ENCODE results near the gene P2RY14. TPM values are rescaled to one million over a fixed set of nuclear protein-coding genes. Genes with fewer than 3 reads are reported as not detected.
"Not testable (repeated sequence)": the region's sequence is repeated elsewhere in the genome, so short reads cannot be mapped to it uniquely, and the experiment has no call there.

The P2RY14 gene
- total RNA-seq, 1 experiment from 2014 or later = not detected

DNA sequence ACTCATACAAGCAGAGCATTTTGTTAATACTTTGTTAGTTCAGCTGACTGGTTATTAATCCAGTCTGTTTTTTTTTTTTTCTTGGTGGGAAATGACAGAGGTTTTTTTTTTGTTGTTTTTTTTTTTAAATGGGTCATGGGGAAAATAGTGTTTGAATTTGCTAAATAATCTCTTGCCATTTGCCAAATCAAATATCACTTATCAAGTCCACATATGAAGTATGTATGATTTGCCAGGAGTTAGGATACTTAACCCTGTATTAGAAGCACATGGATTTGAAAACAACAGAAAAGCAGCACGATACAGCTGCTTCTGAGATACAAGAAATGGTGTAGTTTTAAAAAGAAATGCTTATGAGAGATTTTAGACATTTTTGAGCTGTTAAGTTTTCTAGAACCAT is 21.6 kb downstream of the P2RY14 start:
- Mint-ChIP-seq H3K9me3 (ENCODE audit: unreplicated experiment) (no peaks in the 10 kb centered on the region), H3K4me3 (ENCODE audit: unreplicated experiment) (no peak overlapping the region), H3K36me3 (ENCODE audit: insufficient read depth, unreplicated experiment) (no peaks in the 10 kb centered on the region), H3K4me1 (ENCODE audit: low read depth, unreplicated experiment) (no peaks in the 10 kb centered on the region), H3K27me3 (ENCODE audit: insufficient read depth, unreplicated experiment) (no peaks in the 10 kb centered on the region), H3K27ac (ENCODE audit: unreplicated experiment) (no peak overlapping the region)
- intact Hi-C loops (cut with micrococcal nuclease; ENCODE audit: unreplicated experiment) = no loop called here
- H3K4me3 ChIP-seq (ENCODE audit: low read depth, low read length) = no peak overlapping the region
- no TSS peak for BruUV-seq (replicated peaks)
- ChIA-PET POLR2A (no interaction called here), CTCF (no interaction called here)
- no peaks in the 10 kb centered on the region for H3K4me1 ChIP-seq
- H3K36me3 ChIP-seq (ENCODE audit: control insufficient read depth, insufficient read depth, low read length) = no peaks in the 10 kb centered on the region
- no peaks in the 10 kb centered on the region for H3K27me3 ChIP-seq (replicated peaks; ENCODE audit: control insufficient read depth, insufficient read depth, low read length)
- no peaks in the 10 kb centered on the region for H3K9me3 ChIP-seq
- no peak for TF ChIP-seq CTCF (IDR thresholded peaks at IDR 0.05; ENCODE audit: insufficient read depth in 1 of 2, low read depth in 1 of 2, low read length in 1 of 2, severe bottlenecking in 1 of 2, unreplicated experiment in 1 of 2)
- no peak for DNase-seq

DNA sequence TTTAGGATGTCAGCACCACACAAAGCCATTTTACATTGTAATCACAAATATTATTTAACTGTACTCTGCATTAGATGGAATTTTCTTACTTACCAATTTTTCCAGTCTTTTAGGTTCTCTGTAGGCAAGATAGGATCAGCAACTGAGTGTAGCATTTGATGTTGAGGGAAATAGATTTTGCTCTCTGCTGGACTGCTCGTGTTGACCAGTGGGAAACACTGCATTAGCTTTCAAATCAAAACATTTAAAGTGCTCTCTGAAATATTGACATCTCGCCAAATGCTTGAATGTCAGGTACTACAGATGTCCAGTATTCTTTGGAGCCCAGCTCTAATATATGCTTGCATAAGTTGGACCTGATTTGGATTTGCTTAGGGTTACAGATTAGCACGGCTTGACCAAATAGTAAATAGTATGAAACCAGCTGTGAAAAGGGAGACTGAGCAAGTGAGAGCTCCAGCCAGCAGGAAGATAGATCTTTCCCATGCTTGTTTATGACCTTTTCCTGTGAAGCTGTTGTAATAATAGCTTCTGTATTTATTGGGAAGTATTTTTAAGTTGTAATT is 29.5 kb downstream of the P2RY14 start:
- Mint-ChIP-seq H3K4me3 (ENCODE audit: unreplicated experiment) (no peak overlapping the region), H3K27me3 (ENCODE audit: insufficient read depth, unreplicated experiment) (no peaks in the 10 kb centered on the region), H3K36me3 (ENCODE audit: insufficient read depth, unreplicated experiment) (no peaks in the 10 kb centered on the region), H3K27ac (ENCODE audit: unreplicated experiment) (no peak overlapping the region), H3K4me1 (ENCODE audit: low read depth, unreplicated experiment) (no peaks in the 10 kb centered on the region), H3K9me3 (ENCODE audit: unreplicated experiment) (no peaks in the 10 kb centered on the region)
- TF ChIP-seq CTCF (IDR thresholded peaks at IDR 0.05; ENCODE audit: insufficient read depth in 1 of 2, low read depth in 1 of 2, low read length in 1 of 2, severe bottlenecking in 1 of 2, unreplicated experiment in 1 of 2) = no peak
- no TSS peak for BruUV-seq (replicated peaks)
- ChIA-PET POLR2A (no interaction called here), CTCF (no interaction called here)
- H3K4me3 ChIP-seq (ENCODE audit: low read depth, low read length) = no peak overlapping the region
- intact Hi-C loops (cut with micrococcal nuclease; ENCODE audit: unreplicated experiment) = no loop called here
- H3K36me3 ChIP-seq (ENCODE audit: control insufficient read depth, insufficient read depth, low read length) = no peaks in the 10 kb centered on the region
- H3K9me3 ChIP-seq = no peaks in the 10 kb centered on the region
- H3K27me3 ChIP-seq (replicated peaks; ENCODE audit: control insufficient read depth, insufficient read depth, low read length) = no peaks in the 10 kb centered on the region
- no peaks in the 10 kb centered on the region for H3K4me1 ChIP-seq
- no peak for DNase-seq

GRCh38 chr3:151242006-151242405 is 36.3 kb downstream of the P2RY14 start:
- H3K4me3 Mint-ChIP-seq (ENCODE audit: unreplicated experiment); H3K4me3 ChIP-seq (ENCODE audit: low read depth, low read length); BruUV-seq (replicated peaks); H3K9me3 Mint-ChIP-seq (ENCODE audit: unreplicated experiment); H3K36me3 ChIP-seq (ENCODE audit: control insufficient read depth, insufficient read depth, low read length); intact Hi-C loops (cut with micrococcal nuclease; ENCODE audit: unreplicated experiment); H3K36me3 Mint-ChIP-seq (ENCODE audit: insufficient read depth, unreplicated experiment); POLR2A ChIA-PET; H3K9me3 ChIP-seq; H3K4me1 ChIP-seq; H3K4me1 Mint-ChIP-seq (ENCODE audit: low read depth, unreplicated experiment); H3K27me3 Mint-ChIP-seq (ENCODE audit: insufficient read depth, unreplicated experiment); CTCF ChIA-PET; H3K27me3 ChIP-seq (replicated peaks; ENCODE audit: control insufficient read depth, insufficient read depth, low read length); H3K27ac Mint-ChIP-seq (ENCODE audit: unreplicated experiment): not testable (repeated sequence)
- peak in 1 of 2 experiments; percentile 41 for DNase-seq

DNA sequence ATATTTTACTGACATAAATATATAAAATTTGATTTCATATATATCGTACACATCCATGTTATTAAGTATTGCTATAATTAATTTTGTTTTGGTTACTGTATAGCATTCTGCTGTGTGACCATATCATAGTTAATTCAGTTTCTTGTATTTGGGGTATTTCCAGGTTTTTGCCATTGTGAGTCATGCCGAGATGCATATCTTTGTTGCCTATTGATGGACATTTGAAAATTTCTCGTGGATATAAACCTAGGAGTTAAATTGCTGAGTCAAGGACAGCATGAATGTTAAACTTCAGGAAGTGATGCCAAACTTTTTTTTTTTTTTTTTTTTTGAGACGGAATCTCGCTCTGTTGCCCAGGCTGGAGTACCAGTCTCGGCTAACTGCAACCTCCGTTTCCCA is 41.6 kb downstream of the P2RY14 start:
- H3K4me1 ChIP-seq = no peaks in the 10 kb centered on the region
- CTCF ChIA-PET = no interaction called here
- TF ChIP-seq CTCF (IDR thresholded peaks at IDR 0.05; ENCODE audit: insufficient read depth in 1 of 2, low read depth in 1 of 2, low read length in 1 of 2, severe bottlenecking in 1 of 2, unreplicated experiment in 1 of 2) = no peak
- H3K4me3 Mint-ChIP-seq (ENCODE audit: unreplicated experiment) = no peak overlapping the region
- no peaks in the 10 kb centered on the region for H3K27me3 Mint-ChIP-seq (ENCODE audit: insufficient read depth, unreplicated experiment)
- POLR2A ChIA-PET = no interaction called here
- H3K36me3 Mint-ChIP-seq (ENCODE audit: insufficient read depth, unreplicated experiment) = no peaks in the 10 kb centered on the region
- no peaks in the 10 kb centered on the region for H3K9me3 ChIP-seq
- H3K27me3 ChIP-seq (replicated peaks; ENCODE audit: control insufficient read depth, insufficient read depth, low read length) = no peaks in the 10 kb centered on the region
- no TSS peak for BruUV-seq (replicated peaks)
- no peaks in the 10 kb centered on the region for H3K36me3 ChIP-seq (ENCODE audit: control insufficient read depth, insufficient read depth, low read length)
- intact Hi-C loops (cut with micrococcal nuclease; ENCODE audit: unreplicated experiment) = no loop called here
- H3K4me3 ChIP-seq (ENCODE audit: low read depth, low read length) = no peak overlapping the region
- DNase-seq = no peak
- H3K27ac Mint-ChIP-seq (ENCODE audit: unreplicated experiment) = no peak overlapping the region
- H3K4me1 Mint-ChIP-seq (ENCODE audit: low read depth, unreplicated experiment) = no peaks in the 10 kb centered on the region
- H3K9me3 Mint-ChIP-seq (ENCODE audit: unreplicated experiment) = no peaks in the 10 kb centered on the region
